HG02610 (cell line): ENCODE measurements around the gene DACH1.

Experiments used
- ATAC-seq: cut with Tn5 transposase; IDR thresholded peaks from one replicate; pipeline ENCODE4 v1.9.1; 2021; ENCODE audit warnings: mild to moderate bottlenecking, moderate library complexity; ENCODE audit not compliant: unreplicated experiment

The DACH1 gene

DNA sequence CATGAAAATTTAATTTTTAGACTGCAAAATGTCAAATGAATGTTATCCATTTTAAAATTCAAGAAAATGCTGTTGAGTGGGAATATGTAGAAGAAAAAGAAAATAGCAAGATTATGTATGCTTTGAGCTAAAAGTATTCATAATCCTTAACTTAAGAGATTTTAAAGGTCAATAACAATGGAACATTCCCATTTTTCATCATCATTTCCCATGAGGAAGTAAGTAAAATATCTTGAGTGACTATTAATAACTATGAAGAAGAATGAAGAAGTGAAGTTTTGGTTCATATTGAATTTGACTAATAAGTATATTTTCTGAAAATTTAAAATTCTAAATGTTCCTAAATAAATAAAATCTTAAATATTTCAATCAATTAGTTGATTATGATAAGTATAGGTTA lies 273.4 kb downstream of the DACH1 start:
- ATAC-seq: no peak

- no peak for ATAC-seq
Observed at GRCh38 chr13:71591374-71591773, 275.6 kb downstream of the DACH1 start.

GRCh38 chr13:71590654-71591148 lies 276.3 kb downstream of the DACH1 start:
- no peak for ATAC-seq

DNA sequence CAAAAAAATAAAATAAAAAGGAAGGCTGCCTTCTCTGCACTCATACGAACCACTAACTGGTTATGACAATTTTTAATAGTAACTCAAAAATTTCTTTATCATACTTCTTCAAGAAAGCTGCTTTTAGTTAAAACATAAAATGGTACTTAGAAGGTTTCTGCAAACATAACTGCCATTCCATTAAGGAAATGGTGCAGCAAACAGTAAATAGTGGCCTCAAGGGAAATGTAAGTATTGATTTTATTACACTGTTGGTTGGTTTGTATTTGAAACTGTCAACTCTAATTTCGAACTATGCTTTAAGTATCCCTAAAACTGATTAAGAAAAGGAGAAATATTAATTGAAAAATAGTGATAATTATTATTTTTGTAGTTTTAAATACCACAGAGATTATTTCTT lies 278.0 kb downstream of the DACH1 start:
- no peak for ATAC-seq

DNA sequence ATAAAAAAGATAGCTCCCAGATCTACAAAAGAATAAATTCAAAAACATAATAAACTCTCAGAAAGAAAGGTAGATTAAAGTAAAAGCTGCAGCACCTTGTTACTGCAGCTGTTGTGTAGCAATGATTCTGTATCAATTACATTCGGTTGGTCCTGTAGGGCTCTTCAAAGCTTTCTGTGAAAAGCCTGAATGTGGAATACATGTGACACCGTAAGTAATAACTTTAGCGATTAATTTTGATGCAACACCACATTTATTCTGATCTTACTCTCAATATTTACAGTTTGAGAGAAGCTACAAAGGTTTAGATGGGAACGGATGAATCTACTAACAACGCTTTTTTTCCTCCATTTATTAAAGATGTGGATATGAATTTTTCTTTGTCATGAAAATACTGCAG lies 279.2 kb downstream of the DACH1 start:
- no peak for ATAC-seq

GRCh38 chr13:71587193-71587592 lies 279.8 kb downstream of the DACH1 start:
- no peak for ATAC-seq

DNA sequence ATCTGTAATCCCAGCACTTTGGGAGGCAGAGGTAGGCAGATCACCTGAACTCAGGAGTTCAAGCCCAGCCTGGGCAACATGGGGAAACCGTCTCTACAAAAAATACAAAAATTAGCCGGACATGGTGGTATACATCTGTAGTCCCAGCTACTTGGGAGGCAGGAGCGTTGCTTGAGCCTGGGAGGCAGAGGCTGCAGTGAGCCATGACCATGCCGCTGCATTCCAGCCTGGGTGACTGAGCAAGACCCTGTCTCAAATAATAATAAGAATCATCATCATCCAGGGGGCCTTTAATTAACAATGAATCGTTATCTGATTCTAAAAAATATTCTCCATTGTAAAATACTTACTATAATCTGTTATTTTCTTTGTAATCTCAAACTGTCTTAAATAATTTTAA lies 283.4 kb downstream of the DACH1 start:
- no peak for ATAC-seq

- no peak for ATAC-seq
Observed at GRCh38 chr13:71580614-71581013, 286.4 kb downstream of the DACH1 start.

DNA sequence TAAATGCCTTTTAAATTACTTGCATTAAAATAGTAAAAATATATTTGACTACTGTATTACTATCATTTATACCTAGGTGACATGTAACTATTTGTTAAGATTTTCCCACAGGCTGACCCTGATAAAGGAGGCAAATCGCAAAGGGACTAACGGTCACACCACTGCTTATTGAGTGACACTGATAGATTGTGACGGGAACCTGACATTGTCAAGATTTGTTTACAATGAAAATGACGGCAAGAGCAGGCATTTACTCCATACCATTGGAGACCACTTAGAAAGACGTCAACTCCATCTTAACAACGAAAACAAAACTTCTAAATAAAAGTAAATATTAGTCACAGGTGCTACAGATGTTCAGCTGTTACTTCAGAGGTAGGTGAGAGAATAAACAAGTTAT lies 289.0 kb downstream of the DACH1 start:
- no peak for ATAC-seq

DNA sequence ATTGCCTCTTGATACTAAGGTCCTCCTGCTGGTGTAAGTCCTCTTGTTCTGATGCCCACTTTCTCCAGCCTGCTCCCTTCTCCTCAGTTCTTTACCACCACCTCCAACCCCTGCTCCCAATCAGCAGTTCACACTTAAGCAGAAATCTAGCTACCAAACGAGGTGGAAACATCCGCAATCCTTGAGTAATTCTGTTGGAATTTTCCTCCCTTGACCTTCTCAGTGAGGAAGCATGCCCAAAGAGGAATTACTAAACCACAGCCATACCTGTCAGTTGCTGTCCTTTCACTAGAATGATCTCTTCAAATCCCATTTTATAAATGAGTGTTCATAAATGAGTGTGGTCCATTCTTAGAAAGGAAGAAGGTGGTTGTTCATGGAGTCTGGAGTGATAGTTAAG lies 289.9 kb downstream of the DACH1 start:
- ATAC-seq: no peak

- ATAC-seq: no peak
Observed at GRCh38 chr13:71576571-71576970, 290.4 kb downstream of the DACH1 start.

DNA sequence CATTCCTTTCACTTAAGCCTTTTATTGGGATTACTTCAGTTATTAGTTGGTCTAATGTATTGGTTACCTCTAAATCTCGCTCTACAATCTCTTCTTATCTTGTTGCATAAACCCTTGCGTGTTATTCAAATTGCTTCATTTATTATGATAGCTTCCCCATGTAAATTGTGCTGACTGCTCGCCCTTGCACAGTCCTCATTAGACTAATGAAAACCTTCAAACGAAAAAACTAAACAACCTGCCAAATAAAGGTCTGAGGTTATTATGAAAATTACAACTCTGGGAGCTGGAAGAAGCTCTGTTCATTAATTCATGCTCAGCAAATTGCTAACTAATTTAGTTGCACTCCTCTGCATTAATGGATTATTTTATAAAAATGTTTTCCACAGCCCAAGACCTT lies 320.1 kb downstream of the DACH1 start:
- no peak for ATAC-seq

GRCh38 chr13:71540098-71540497 lies 326.9 kb downstream of the DACH1 start:
- no peak for ATAC-seq

GRCh38 chr13:71536201-71536600 lies 330.8 kb downstream of the DACH1 start:
- no peak for ATAC-seq

GRCh38 chr13:71524613-71525304 lies 342.2 kb downstream of the DACH1 start:
- no peak for ATAC-seq

- ATAC-seq: no peak
Observed at GRCh38 chr13:71524245-71524612, 342.8 kb downstream of the DACH1 start.

- ATAC-seq: no peak
Observed at GRCh38 chr13:71522941-71523526, 344.0 kb downstream of the DACH1 start.

DNA sequence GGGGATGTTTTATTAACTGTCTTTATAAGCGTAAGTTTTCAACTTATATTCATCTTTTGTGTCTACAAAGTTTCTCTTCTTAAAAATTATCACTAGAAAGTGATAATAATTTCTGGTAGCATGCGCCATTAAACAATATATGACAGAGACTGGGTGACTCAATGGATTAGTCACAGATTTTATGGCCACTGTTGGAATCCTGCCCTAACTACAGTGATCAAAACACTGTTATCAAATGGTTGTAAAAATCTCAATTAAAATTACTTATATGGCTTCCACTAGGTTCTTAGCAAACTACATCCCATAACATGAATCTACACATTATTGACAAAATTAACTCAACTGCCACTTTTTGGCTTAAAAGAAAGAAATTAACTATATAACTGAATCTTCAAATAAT lies 350.0 kb downstream of the DACH1 start:
- ATAC-seq: no peak

DNA sequence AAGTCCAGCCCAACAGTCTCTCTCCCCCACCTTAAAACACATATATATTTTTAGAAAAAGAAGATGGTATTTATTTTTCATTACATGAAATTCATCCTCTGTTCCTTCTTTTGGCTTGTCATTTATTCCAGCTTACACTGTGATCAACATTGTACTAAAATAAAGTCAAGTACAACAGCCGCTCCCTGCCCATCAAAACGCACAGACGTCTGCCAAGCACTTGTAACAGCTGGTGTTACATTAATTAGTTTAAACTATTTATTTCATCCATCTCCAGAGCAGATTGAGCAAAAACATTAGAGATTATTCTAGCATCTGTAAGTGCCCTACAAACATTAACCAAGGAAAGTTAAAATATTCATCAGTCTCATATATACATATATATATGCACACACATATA lies 350.5 kb downstream of the DACH1 start:
- no peak for ATAC-seq

DNA sequence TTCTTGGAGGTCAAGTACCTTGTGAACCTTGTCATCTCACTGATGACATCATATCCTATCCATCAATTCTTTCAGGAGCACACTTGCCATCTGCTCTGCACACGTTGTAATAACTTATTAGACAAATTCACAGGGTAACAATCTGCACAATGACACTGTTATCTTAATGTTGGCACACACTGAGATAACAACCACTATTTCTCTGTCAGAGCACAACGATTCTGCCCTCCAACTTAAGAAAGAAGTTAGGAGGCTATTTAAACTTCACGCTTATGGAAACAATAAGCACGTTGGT lies 351.3 kb downstream of the DACH1 start:
- no peak for ATAC-seq

DNA sequence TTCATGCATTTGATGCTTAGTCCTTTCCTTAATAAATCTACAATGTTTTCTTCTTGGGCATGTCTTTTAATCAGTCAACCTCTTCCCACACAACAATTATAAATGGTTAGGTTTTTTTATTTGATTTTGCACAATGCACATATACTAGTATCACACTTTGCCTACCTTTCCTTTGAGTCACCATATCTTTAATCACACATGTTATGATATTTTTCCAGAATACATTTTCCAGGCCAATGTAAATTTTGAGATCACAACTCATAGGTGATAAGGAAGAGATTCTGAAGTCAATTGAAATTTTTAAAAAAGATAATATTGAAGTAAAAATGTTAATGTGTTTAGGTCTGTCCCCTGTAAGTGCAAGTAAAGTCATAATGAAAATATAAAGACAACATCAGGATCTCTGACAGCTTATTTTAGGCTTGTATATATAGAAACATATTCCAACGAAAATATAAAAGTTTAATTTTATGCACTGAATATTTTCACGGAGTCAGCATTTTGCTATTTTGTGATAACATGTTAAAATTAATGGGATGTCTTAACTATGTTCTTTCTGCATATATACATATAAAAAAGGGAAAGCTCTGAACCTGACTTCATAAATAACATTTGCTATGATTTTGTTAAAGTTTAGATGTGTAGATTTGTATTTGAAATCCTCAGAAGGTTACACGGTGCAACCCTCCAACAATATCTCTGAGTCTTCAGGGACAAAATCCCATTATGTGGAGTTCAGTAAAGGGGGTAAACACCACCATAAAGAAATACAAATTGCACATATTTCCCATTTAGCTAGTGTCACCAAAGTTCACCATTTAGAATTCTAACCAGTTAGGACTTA lies 351.9 kb downstream of the DACH1 start:
- no peak for ATAC-seq

DNA sequence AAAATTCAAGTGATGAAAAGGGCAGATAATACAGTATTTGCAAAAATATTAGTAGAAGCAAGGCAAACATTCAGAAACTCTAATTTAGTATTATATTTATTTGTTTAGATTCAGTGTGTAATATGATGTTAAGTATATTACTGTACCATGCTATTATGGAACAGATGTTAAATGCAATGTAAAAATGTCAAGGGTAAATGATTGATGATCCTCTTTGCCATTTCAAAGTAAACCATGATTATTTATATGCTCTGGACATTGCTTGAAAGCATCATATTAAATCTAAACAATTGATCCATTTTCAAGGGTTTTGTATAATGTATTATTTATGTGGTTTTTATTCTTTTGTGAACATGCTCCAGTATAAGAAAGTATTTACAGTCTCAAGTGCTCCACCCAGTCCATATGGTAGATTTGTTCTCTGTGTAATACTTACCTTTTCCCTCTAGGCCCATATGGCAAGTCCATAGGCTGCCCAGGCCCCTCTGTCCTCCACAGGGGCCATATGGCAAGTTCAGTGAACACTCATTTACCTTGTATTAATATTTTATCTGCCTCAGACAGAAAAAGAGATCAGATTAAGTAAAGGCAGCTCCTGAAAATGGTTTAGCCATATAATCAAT lies 353.5 kb downstream of the DACH1 start:
- ATAC-seq: no peak
